Ovary (tissue), 9 donors: ENCODE data around the gene CLIC3. TPM values are rescaled to one million over a fixed set of nuclear protein-coding genes. Genes with fewer than 3 reads are reported as not detected.

ENCODE experiments used
- DNase-seq, 5 donors: peaks; one replicate each; pipeline ENCODE4 v3.0.0-alpha.2; 2019 to 2020
- H3K27ac ChIP-seq, 2 donors: fragments of 200-600 bp; one replicate each; pipeline versions ENCODE4 v1.5.1 to v1.8.0; 2019 to 2022
- H3K27me3 ChIP-seq: fragments of 200-600 bp; one replicate; pipeline ENCODE4 v1.8.0; 2022
- H3K36me3 ChIP-seq: fragments of 200-600 bp; sonication (generic); one replicate; pipeline ENCODE4 v1.5.1; 2019
- H3K4me1 ChIP-seq: one replicate; pipeline ENCODE4 v1.8.1; 2013; ENCODE audit warnings: mild to moderate bottlenecking, moderate library complexity; ENCODE audit not compliant: insufficient read depth
- H3K4me3 ChIP-seq: fragments of 200-600 bp; sonication (generic); one replicate; pipeline ENCODE4 v1.5.1; 2017
- H3K9me3 ChIP-seq, 2 donors: fragments of 200-600 bp in 1 of 2; sonication (generic) in 1 of 2; one replicate each; pipeline versions ENCODE4 v1.5.1 to v1.8.1; 2013 to 2019; ENCODE audit warnings: mild to moderate bottlenecking in 1 of 2, moderate library complexity in 1 of 2
- EP300 ChIP-seq: sonication (generic); formaldehyde crosslinking; IDR thresholded peaks from one replicate; pipeline ENCODE4 v1.6.1; 2017; ENCODE audit warnings: antibody characterized with exemption
- POLR2A ChIP-seq: fragments of 450-650 bp; IDR thresholded peaks from one replicate; pipeline ENCODE4 v1.6.1; 2017; ENCODE audit warnings: antibody characterized with exemption, mild to moderate bottlenecking, moderate library complexity
- WGBS, 3 donors: extraction: QIAGEN DNeasy Blood & Tissue Kit in 1 of 3; methylation state at CpG; one replicate each; pipeline versions ENCODE4 v1.1.5 to v1.1.7; 2013 to 2017; 5-methylcytosine and 5-hydroxymethylcytosine counted together
- intact Hi-C, 4 donors: fragments of 100-400 bp; cut with DNase I; formaldehyde crosslinking; loops; one replicate each; pipeline versions ENCODE4 v1.11.0 to v1.15.1; 2022 to 2023
- polyA plus RNA-seq, 2 donors: library from polyadenylated mRNA; stranded (reverse); fragments of 200-250 nt in 1 of 2; fragments of 350-450 nt in 1 of 2; fragmentation: Illumina TruSeq in 1 of 2; extraction: RNeasy Lipid Tissue Mini Kit (QIAGEN cat#74804) in 1 of 2; gene quantifications; one replicate each; pipeline ENCODE4 v1.2.3, GENCODE V29; 2013 to 2014
- total RNA-seq, 7 donors: library from RNA; depleted of rRNA in 2 of 7; stranded (reverse); fragments of >200 nt in 2 of 7; fragmentation: NEBNext Ultra II Directional in 3 of 7; extraction: Animal tissue kit (Norgen Biotek cat#: 25700) in 3 of 7; gene quantifications; one replicate each; pipeline versions ENCODE4 v1.1.0 to v1.2.4, GENCODE V29; 2016 to 2023
- TF ChIP-seq, protein P1 (sequence below), 3 donors: fragments of 450-650 bp in 2 of 3; fragments of 200-600 bp in 1 of 3; IDR thresholded peaks; one replicate each; pipeline versions ENCODE4 v1.5.1 to v1.8.0; 2016 to 2022; ENCODE audit warnings: antibody characterized with exemption in 3 of 3, mild to moderate bottlenecking in 1 of 3
- donor health status: DM: no; HTN: no; CAD: no; lungs with moderate emphysema.
- donor health status: DM: no; HTN: no; CAD: no.
- donor health status: Bipolar disorder and iron deficiency.
- donor health status: DM: yes; HTN: yes; CAD: no.
- donor health status: DM: no; HTN: no; CAD: no.
- donor health status: DM: yes; HTN: yes; CAD: no.

The CLIC3 gene
- total and polyA plus RNA-seq, 9 donors = 0.57 to 6.5 (median 1.3) TPM; not detected in 3

GRCh38 chr9:136960938-136961275 is 35.5 kb downstream of the CLIC3 start:
- Histone ChIP-seq H3K27ac (no peak overlapping the region), H3K9me3 (no peaks in the 10 kb centered on the region), H3K27me3 (no peaks in the 10 kb centered on the region), H3K36me3 (no peaks in the 10 kb centered on the region), H3K4me1 (no peaks in the 10 kb centered on the region), H3K4me3 (no peak overlapping the region)
- intact Hi-C loops = no loop called here
- WGBS, 3 donors = 82 to 83% (median 83%) methylated on average over 15 of the region's 15 CpGs
- TF ChIP-seq, protein P1, sequence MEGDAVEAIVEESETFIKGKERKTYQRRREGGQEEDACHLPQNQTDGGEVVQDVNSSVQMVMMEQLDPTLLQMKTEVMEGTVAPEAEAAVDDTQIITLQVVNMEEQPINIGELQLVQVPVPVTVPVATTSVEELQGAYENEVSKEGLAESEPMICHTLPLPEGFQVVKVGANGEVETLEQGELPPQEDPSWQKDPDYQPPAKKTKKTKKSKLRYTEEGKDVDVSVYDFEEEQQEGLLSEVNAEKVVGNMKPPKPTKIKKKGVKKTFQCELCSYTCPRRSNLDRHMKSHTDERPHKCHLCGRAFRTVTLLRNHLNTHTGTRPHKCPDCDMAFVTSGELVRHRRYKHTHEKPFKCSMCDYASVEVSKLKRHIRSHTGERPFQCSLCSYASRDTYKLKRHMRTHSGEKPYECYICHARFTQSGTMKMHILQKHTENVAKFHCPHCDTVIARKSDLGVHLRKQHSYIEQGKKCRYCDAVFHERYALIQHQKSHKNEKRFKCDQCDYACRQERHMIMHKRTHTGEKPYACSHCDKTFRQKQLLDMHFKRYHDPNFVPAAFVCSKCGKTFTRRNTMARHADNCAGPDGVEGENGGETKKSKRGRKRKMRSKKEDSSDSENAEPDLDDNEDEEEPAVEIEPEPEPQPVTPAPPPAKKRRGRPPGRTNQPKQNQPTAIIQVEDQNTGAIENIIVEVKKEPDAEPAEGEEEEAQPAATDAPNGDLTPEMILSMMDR (IDR thresholded peaks at IDR 0.05) = no peak
- TF ChIP-seq POLR2A = no peak
- TF ChIP-seq EP300 = no peak
- no peak for DNase-seq

DNA sequence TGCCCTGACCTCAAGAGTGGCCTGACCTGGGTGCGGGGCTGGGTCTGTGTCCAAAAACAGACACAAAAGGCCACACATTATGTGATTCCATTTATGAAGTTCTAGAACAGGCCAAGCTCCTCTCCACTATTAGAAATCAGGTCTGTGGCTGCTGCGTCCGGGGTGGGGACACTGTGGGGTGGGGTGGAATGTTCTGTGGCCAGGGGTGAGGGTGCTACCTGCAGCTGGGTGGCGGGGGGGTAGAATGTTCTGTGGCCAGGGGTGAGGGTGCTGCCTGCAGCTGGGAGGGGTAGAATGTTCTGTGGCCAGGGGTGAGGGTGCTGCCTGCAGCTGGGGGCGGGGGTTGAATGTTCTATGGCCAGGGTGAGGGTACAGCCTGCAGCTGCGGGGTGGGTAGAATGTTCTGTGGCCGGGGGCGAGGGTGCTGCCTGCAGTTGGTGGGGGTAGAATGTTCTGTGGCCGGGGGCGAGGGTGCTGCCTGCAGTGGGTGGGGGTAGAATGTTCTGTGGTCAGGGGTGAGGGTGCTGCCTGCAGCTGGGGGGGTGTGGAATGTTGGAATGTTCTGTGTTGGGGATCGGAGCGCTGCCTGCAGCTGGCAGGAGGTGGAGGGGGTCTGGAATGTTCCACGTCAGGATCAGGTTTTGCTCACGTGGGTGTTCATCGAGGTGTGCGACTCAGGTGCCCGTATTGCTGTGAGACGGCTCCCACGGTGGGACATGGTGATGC is 36.0 kb downstream of the CLIC3 start:
- H3K4me1 ChIP-seq = no peaks in the 10 kb centered on the region
- no peak for TF ChIP-seq EP300
- TF ChIP-seq, protein P1 (IDR thresholded peaks at IDR 0.05) = no peak
- no peak for TF ChIP-seq POLR2A
- 68 to 76% (median 68%) methylated on average over 19 of the region's 19 CpGs for WGBS, 3 donors

DNA sequence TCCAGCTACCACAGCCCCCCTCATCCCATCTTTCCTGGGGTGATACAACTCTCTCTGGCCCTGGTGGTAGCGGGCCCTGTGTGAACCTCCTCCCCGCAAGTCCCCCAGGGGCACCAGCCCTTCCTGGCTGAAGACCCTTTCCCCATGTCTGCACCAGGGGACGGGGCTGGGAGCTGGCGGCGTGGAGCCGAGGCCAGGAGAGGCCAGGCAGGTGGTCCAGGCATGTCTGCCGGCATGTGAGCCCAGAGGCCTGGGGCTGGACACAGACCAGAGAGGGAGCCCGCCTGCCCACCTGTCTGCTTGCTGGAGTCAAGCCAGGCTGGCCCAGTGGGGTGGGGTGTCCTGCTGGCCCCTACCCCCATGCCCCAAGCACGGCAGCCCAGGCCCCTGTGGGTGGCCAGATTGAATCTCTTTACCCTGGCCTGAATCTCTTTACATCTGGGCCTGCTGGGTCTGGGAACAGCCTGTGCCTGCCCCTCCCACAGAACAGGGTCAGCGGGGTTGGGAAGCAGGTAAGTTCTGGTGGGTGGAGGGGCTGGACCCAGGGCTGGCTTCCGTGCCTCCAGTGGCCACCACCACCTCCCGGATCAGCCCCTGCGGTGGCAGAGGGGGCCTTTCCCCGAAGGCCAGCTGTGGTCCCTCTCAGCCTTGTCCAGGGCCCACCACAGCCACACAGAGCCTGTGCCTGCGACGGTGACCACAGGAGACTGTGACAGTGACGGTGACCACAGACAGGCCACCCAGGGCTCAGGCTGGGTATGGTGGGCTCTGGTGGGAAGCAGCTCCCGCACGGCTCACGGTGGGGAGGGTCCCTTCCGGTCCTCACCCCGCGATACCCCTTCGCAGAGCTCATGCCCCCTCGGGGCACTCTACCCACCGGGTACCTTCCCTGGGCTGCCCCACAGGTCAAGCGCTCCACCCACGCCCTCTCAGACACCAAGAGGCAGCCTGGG is 37.2 kb downstream of the CLIC3 start:
- Histone ChIP-seq H3K4me1 (no peaks in the 10 kb centered on the region), H3K4me3 (no peak overlapping the region), H3K9me3 (no peaks in the 10 kb centered on the region), H3K27me3 (no peaks in the 10 kb centered on the region), H3K27ac (no peak overlapping the region), H3K36me3 (no peaks in the 10 kb centered on the region)
- no peak for DNase-seq
- TF ChIP-seq EP300 (no peak), POLR2A (no peak)
- TF ChIP-seq, protein P1 (IDR thresholded peaks at IDR 0.05) = no peak
- intact Hi-C loops = no loop called here
- 83 to 87% (median 86%) methylated on average over 19 to 28 of the region's 28 CpGs for WGBS, 3 donors

More for the DNA sequence above, 36.0 kb downstream of the CLIC3 start:
- intact Hi-C loops = no loop called here
- Histone ChIP-seq H3K36me3 (no peaks in the 10 kb centered on the region), H3K9me3 (no peaks in the 10 kb centered on the region), H3K27ac (no peak overlapping the region), H3K27me3 (no peaks in the 10 kb centered on the region), H3K4me3 (no peak overlapping the region)
- no peak for DNase-seq

DNA sequence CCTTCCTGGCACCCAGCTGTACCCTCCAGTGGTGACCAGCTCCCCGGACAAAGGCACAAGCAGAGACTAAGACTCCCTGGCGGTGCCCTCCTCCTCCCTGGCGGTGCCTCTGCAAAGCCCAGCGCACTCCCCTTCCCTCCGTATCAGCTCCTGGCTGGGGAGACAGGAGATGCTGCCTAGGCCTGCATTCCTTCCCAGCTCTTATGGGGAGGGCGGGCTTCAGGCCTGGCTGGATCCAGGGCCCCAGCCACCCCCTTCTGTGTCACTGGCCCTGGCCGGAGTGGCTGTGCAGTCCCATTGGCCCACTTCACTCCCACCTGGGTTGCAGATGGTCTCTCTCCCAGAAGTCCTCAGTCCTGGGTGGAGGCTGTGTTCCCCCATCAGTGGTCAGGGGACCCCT is 37.9 kb downstream of the CLIC3 start:
- no peaks in the 10 kb centered on the region for H3K36me3 ChIP-seq

More for the DNA sequence above, 37.9 kb downstream of the CLIC3 start:
- no peaks in the 10 kb centered on the region for H3K27me3 ChIP-seq
- no peaks in the 10 kb centered on the region for H3K9me3 ChIP-seq
- H3K4me3 ChIP-seq = no peak overlapping the region
- intact Hi-C loops = no loop called here
- TF ChIP-seq, protein P1 (IDR thresholded peaks at IDR 0.05) = no peak
- TF ChIP-seq EP300 (no peak), POLR2A (no peak)
- DNase-seq = no peak
- WGBS, 3 donors = 88 to 95% (median 94%) methylated on average over 7 of the region's 7 CpGs
- H3K4me1 ChIP-seq = no peaks in the 10 kb centered on the region
- no peak overlapping the region for H3K27ac ChIP-seq
